HuH-7.5 (cell line): Measurements from ENCODE around the gene TRA2B.
"Not testable (repeated sequence)": the region's sequence is repeated elsewhere in the genome, so short reads cannot be mapped to it uniquely, and the experiment has no call there.

Experiments
- DNase-seq: peaks from one replicate; pipeline ENCODE4 v3.0.0; 2011; ENCODE audit warnings: low spot score

Gene TRA2B

GRCh38 chr3:185927501-185928200 is 10.2 kb downstream of the TRA2B start:
- no peak for DNase-seq

DNA sequence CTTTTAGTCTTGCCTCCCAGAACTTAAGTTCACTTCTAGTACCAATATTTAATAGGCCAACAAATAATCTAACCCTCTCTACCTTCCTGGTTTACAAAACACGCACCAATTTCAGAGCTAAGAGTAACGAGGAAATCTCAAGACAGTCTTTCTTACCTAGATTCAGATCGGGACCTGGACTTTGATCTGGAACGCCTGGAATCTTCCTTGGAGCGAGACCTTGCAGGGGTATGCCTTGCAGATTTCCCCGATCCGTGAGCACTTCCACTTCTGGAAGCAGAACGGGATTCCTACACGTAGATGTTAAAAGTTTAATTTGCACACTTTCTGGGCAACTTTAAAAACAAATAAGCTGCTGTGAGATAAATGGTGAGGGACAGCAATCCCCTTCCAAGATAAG is 11.4 kb downstream of the TRA2B start:
- DNase-seq, result no peak

DNA sequence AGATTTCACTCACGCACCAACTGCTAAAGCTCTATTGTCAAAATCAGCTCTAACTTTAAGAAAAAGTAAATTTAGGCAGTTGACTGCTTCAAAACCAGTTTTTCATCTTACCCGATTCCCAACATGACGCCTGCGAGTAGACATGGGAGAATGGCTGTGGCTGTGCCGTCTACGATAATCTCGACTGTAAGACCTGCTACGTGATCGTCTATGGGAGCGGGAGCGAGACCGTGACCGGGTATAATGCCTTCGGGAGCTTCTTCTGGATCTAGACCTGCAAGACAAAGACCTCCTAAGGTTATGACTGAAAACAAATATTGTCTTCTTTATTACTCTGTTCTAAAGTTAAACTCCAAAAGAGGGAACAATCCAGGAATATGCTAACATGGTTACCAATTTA is 12.5 kb downstream of the TRA2B start:
- DNase-seq, result no peak

- DNase-seq, result no peak
Measured at GRCh38 chr3:185924375-185924774, 13.4 kb downstream of the TRA2B start.

DNA sequence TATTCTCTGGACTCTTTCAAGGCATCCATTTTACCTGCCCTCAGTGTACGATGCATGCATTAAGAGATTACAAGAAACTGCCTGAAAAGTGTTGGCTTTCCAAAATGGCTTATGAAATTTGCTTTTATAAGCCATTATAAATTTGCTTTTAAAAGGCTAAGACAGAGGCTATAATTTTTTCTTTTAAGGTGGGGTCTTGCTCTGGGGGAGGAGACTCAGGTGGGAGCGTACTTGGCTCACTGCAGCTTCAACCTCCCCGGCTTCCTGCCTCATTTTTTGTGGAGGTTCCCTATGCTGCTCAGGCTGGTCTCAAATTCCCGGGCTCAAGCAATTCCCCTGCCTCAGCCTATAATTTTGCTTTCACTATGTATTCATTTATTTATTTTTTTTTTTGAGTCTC is 17.6 kb downstream of the TRA2B start:
- DNase-seq, result no peak

DNA sequence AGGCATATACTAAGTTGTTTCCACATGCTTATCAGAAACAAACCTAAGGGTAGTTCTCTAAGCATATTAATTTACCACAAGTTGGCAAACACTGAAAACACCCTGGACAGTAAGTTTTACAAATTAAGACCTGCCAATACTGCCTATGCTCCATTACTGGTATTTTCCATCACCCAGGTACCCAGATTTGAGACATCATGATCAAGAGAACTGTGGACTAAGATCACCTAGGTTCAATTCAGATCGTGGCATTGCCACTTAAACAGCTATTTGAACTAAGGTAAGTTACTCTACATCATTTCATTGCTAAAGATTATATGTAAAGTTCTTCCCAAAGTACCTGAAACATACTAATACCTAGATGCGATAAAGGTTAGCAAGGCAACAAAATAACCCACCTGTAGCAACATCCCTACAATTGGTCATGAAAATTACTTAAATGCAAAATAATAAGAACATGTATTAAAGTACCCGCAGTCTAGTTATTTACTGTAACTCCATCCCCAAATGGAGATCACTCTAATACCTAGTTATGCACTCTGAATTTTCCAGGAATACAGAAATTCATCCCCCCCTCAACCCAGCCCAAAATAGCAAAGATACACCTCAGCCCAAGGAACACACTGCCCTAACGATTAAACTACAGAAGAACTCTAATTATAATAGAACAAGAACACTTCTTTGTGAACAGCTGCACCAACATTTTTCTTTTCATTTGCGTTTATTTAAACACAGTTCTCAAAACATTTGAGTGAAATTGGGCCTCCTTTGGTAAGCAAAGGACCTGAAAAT is 21.6 kb downstream of the TRA2B start:
- DNase-seq, result no peak

- DNase-seq, result no peak
Measured at GRCh38 chr3:185915642-185916041, 22.2 kb downstream of the TRA2B start.

- no peak for DNase-seq
Measured at GRCh38 chr3:185914911-185915629, 22.7 kb downstream of the TRA2B start.

DNA sequence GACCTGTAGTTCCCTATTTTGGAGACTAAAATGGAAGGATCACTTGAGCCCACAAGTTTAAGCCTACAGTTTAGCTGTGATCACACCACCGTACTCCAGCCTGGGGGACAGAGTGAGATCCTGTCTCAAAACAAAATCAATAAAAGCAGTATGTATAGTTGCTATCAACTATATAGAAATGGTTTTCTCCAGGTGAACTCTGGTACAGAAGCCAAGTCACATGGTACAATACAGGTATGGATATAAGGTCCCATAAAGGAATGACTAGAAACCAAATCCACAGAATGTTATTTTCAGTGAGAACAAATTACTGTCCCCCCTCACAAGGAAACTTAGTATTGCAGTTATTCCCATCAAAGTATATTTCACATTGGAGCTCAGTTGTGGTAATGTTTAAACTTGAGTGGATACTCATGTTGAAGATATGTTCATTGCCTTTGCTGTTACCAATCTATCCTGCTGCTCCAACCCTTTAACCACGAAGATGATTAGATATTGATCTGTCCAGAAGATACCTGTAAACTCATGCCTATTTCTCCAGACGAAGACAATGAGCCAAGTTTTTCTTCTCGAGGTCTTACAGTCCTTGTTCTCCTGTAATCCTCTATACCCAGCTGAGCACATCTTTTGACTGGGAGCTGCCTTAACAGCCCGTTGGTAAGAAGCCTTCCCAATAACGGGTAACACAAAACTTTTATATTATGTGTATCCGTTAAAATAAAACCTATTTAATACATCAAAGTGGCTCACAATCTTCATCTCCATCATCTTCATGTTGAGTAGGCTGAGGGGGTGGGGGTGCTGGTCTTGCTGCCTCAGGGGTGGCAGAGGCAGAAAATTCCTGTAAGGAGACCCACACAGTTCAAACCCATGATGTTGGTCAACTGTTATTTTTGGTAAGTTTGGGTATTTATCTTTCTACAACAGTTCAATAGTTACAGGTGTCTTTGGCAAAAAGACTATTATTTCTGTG is 24.6 kb downstream of the TRA2B start:
- no peak for DNase-seq

DNA sequence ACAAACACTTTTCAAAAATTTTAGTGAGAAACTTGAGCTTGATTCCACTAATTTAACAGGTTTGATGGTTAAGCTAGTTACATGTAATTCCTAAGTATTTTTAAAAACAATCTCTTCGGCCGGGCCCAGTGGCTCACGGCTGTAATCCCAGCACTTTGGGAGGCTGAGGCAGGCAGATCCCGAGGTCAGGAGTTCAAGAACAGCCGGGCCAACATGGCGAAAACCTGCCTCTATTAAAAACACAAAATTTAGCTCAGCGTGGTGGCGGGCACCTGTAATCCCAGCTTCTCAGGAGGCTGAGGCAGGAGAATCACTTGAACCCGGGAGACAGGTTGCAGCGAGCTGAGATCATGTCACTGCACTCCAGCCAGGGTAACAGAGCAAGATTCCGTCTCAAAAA is 25.3 kb downstream of the TRA2B start:
- no peak for DNase-seq

DNA sequence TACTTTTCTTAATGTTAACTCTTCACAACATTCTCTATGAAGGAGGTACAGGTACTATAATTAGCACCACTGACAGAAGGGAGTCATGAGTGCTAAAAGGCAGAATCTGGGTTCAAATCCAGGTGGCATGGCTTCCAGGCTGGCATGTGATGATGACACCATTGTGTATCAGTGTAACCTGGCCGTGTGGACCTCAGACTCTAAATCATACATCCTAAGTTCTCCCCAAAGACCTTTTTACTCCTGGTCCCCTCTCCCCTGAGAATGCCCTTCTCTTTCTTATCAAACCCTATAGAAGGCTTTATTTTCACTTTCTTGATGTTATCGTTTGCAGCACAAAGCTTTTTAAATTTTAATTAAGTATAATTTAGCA is 26.8 kb downstream of the TRA2B start:
- not testable (repeated sequence) for DNase-seq

GRCh38 chr3:185910322-185911075 is 27.3 kb downstream of the TRA2B start:
- not testable (repeated sequence) for DNase-seq

- DNase-seq, result not testable (repeated sequence)
Measured at GRCh38 chr3:185909913-185910312, 27.9 kb downstream of the TRA2B start.

- peak; percentile 35 for DNase-seq
Measured at GRCh38 chr3:185900228-185900627, 37.6 kb downstream of the TRA2B start.

DNA sequence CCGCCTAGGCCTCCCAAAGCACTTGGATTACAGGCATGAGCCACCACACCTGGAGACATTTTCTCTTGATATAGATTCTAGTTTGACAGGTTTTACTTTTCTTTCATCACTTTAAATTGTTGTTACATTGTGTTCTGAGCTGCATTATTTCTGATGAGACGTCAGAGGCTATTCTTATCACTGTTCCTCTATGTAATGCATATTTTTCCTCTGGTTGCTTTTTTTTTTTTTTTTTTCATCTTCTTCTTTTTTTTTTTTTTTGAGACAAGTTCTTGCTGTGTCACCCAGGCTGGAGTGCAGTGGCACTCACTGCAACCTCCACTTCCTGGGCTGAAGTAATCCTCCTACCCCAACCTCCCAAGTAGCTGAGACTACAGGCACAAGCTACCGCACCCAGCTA is 41.2 kb downstream of the TRA2B start:
- no peak for DNase-seq

GRCh38 chr3:185887066-185887465 is 50.7 kb downstream of the TRA2B start:
- no peak for DNase-seq

DNA sequence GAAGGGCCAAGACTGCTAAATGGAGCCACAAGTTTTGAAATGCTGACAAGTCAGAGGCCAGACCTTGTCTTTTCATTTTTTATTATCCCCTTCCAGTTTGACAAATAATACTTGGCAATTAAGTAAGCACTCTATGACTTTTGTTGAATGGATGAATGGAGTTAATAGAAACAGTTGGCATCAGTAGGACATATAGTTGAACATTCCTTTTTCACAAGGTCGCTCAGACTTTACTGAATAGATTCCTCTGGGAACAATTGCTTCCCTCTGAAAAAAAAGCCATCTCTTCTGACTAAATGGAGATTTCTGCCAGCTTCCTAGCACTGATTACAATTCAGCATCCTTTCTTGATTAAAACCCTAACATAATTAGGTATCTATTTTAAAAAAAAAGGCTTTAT is 53.2 kb downstream of the TRA2B start:
- no peak for DNase-seq

DNA sequence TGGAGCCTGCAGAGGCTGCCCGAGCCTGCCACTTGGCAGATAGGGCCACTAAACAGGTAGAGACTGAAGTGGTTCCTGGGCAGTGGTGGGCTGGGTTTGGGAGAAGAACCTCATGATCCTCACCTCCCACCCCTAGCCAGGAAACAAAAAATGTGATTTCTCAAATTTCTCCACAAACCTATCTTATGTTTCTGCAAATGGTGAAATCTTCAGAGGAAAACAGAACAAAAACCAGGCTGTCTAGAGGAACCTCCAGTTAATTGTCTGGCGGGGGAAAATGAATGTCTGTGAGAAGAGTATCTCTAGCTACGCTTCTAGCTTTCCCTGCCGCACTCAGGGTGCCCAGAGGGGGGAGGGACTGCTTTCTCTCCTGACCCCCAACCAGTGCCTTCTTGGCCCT is 55.9 kb downstream of the TRA2B start:
- no peak for DNase-seq

DNA sequence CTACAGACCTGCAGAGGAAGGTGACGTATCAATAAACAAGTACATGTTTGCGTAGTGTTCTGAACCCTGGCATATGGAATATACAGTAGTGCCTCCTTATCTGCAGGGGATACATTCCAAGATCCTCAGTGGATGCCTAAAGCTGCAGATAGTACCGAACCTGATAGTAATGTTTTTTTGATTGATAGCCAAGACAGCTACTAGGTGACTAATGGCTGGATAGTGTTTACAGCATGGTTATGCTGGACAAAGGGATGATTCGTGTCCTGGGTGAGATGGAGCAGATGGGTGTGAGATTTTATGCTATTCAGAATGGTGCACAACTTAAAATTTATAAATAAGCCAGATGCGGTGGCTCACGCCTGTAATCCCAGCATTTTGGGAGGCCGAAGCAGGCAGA is 57.2 kb downstream of the TRA2B start:
- DNase-seq, result no peak

DNA sequence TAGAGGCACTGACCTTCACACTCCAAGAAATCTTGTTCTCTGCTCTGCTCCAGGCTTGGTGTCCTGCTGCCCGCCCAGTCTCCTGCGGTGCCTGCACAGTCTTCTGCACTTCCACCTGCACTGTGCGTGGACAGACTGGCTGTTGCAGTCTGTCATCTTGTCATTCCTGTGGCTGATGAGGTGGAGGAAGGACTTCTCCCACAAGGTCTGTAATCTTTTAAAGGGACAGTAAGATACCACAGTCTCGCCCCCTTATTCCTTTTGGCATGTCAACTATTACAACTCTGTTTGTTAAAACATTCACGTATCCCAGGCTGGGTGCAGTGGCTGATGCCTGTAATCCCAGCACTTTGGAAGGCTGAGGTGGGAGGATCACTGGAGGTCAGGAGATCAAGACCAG is 58.9 kb downstream of the TRA2B start:
- no peak for DNase-seq

GRCh38 chr3:185874119-185874518 is 63.7 kb downstream of the TRA2B start:
- no peak for DNase-seq
